Measurements from ENCODE around the gene TCOF1.

TCOF1 gene

DNA sequence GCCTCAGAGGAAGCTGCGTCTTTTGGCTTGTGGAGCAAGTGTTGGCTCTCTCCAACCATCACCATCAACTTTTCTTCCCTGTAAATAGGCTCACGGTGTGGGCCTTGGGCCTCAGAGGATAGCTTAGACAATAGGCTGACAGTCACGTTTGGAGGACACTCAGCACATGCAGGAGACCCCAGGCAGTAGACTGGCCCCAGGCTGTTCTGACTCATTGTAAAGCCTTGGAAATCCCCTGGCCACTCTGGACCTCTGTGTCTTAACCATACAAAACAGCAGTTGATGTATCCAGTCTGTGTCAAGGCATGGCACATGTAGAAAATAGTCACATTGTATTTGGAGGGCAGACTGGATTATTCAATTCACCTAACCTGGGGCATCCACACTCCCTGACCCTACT lies 36.6 kb downstream of the TCOF1 start:
- no peak for DNase-seq

DNA sequence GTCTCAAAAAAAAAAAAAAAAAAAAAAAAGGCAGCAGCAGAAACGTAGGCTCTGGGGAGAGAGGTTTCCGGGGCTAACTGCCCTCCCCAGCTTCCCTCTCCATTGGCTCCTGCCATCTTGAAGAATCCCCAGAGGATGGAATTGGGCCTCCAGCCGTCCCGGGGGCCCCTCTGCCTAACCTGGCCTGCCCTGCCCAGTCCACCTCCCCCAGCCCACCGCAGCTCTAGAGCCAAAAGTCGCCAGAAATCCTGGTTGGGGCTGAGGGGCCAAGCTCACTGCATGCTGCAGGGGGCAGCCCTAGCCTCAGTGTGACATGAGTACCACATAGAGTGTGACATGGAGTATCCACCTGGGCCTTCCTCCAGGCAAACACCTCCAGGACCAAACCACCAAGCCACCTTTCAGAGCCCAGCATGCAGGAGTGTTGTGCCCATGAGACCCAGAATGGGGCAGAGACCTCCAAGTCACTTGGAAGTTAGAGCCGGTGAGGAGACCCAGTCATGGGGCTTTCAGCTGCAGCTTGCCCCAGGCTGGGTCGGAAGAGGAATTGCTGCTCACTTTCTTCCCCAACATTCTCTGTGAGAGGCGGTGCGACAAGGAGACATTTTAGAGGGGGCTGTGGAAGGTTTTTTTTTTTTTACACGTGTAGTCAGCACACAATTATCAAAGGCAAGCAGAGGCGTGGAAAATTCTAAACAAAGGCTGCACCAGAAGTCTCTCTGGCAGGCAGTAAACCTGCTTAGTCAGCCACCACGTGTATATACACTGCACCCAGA lies 37.6 kb downstream of the TCOF1 start:
- DNase-seq: no peak

DNA sequence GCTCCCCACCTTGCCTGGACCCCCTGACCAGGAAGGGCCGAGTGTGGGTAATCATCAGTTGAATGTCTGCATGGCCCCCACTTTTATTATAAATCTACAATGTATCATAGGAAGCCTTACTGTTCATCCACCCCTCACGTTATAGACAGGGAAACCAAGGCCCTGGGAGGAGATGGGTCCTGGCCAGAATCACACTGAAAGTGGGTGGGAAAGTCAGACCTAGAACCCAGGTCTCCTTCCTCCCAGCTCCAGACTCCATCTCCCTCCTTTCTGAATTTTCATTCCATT lies 38.1 kb downstream of the TCOF1 start:
- no peak for DNase-seq

DNA sequence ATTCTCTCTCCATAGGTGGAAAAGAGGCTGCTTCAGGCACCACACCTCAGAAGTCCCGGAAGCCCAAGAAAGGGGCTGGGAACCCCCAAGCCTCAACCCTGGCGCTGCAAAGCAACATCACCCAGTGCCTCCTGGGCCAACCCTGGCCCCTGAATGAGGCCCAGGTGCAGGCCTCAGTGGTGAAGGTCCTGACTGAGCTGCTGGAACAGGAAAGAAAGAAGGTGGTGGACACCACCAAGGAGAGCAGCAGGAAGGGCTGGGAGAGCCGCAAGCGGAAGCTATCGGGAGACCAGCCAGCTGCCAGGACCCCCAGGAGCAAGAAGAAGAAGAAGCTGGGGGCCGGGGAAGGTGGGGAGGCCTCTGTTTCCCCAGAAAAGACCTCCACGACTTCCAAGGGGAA lies 38.8 kb downstream of the TCOF1 start:
- DNase-seq: no peak

DNA sequence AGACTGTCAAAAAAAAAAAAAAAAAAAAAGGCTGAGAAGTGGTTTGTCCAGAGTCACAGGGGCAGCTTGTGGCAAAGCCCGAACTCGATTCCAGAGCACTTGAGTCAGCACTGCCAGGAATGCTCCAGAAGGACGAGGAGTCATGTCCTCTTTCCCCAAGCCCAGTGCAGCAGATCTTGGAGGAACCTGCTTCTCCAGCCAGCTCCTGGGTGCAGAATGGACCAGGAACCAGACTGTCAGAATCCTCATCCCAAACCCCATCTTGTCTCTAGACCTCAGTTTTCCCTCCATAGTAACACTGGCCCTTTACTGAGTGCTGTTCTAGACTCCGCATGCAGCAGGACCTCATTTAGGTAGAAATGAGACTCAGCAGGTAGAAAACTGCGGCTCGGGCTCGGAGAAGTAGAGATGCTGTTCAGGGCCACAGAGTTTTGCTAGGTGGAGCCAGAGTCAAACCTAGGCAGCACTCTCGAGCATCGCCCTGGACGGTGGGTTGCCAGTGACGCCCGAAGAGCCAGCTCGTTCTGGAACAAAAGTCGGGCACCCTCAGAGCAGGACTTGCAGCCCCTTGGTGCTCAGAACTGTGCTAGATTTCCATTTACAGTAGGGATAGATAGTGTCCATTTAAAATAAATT lies 39.8 kb downstream of the TCOF1 start:
- no peak for DNase-seq

DNA sequence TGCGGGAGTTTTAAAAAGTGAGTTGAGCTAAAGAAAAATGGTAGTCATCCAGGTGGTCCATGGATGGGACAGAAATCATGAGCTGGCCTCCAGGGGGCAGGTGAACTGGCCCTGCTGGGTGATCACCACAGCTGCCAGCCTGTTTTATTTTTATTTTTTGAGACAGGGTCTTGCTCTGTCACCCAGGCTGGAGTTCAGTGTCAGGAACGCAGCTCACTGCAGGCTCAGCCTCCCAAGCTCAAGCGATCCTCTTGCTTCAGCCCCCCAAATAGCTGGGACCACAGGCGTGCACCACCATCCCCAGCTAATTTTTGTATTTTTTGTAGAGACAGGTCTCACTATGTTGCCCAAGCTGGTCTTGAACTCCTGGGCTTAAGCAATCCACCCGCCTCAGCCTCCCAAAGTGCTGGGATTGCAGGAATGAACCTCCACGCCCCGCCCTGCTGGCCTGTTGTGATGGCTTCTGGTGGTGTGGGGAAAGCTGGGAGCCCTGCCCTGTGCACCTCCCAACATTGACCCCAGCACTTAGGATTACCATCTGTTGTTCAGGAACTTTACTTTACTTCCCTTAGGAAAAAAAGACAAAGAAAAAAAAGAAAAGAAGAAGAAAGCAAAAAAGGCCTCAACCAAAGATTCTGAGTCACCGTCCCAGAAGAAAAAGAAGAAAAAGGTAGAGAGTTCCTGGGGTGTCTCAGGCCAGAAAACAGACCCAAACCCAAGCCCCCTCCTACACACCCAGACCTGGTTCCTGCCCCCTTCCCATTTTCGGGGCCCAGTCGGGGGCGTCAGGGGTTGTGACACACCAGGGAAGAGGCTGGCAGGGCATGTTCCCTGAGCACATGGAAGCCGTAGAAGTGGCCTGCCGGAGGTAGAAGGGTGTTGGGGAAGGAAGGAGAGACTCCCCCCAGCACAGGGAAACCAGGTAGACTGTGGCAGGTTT lies 40.6 kb downstream of the TCOF1 start:
- DNase-seq: no peak

DNA sequence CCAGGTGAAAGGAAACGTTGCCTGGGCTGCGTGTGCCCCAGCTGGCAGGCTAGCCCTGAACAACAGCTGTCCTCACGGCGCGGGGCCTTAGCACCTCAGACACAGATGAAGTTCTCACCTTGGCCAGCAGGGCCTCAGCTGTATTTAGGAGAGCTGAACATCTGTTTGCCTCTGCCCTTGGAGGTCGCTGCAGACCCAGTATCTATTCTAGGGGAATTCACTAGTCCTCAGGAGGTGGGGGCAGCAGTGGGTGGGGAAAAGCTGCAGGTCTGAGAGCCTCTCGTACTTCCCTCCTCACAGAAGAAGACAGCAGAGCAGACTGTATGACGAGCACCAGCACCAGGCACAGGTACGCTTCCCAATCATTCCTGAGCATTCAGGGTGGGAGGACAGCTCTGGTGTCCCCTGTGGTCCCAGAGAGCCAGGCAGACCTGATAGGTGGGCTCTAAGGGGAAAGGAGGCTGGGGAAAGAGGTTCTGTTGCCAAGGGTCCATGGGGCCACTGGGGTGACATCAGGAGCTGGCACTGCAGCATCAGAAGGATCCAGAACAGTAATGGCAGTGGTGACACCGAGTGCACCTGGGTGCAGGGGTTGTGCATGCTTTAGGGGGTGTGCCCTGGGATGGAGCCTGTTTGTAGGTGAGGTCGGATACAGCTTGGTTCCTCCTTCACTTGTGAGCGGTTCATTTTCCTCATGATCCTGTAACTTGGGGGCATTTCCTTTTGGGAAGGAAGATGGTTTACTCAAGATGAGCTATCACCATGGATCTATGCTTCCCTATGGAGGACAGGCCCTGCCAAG lies 41.4 kb downstream of the TCOF1 start:
- DNase-seq: peak; percentile 40 to 41

DNA sequence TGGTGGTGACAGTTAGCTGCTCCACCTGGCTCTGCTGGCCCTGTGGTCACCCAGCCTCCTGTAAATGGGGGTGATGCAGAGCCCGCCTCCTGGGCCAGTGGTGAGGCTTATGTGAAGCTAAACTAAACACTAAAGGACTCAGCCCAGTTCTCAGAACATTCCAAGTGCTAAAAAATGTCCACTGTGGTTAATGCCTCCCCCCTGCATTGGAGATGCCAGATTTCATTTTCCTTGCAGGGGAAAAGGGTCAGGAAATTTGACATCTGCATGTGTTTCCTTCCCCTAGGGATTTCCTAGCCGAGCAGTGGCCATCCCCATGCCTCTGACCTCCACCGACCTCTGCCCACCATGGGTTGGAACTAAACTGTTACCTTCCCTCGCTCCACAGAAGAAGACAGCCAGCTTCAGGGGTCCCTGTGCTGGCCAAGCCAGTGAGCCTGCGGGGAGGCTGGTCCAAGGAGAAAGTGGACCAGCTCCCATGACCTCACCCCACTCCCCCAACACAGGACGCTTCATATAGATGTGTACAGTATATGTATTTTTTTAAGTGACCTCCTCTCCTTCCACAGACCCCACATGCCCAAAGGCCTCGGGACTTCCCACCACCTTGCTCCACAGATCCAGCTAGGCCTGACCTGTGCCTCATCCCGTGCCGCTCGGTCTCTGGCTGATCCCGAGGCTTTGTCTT lies 42.2 kb downstream of the TCOF1 start:
- no peak for DNase-seq

DNA sequence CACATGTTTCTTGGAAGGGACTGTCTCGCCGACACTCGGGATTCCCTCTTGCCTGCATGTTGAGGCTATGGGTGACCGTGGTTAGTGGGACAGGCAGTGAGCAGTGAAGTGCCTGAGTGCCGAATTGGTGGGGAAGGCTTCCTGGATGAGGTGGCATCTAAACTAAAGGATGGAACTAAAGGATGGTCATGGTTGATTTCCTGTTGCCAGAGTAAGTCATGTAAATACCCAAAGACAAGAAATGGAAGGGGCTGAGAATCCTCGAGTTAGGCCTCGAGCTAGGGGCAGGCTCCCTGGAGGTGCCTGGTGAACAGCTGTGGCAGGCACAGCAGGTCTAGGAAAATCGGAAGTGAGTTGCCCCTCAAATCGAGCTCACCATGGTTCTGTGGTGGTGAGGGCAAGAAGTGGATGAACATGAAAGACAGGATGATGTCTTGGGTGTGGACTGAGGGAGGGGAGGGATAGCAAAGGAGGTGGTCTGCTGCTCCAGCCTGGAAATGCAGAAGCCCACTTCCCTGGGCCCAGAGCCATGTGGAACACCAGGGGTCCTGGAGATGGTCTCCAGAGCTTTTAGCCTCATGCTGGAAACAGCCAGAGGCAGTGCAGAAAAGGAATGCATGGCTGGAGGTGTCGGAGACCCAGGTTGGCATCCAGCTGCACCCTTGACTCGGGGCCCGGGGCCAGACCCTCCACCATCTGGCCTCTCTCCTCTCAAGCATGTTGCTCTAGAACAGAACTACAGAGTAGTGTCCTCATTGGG lies 43.0 kb downstream of the TCOF1 start:
- no peak for DNase-seq

DNA sequence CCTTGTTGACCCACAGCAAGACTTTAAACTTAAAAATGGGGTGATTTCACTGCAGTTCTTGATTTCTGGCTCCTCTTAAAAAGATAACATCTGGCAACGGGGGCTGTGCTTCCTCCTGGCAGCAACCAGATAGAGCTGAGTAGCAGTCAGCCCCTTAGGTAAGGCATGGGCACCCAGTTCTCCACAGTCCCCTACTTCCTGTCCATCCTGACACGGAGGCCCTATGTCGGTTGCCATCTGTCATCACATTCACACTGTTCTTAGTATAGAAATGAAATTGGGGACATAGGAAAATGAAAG lies 43.5 kb downstream of the TCOF1 start:
- no peak for DNase-seq

DNA sequence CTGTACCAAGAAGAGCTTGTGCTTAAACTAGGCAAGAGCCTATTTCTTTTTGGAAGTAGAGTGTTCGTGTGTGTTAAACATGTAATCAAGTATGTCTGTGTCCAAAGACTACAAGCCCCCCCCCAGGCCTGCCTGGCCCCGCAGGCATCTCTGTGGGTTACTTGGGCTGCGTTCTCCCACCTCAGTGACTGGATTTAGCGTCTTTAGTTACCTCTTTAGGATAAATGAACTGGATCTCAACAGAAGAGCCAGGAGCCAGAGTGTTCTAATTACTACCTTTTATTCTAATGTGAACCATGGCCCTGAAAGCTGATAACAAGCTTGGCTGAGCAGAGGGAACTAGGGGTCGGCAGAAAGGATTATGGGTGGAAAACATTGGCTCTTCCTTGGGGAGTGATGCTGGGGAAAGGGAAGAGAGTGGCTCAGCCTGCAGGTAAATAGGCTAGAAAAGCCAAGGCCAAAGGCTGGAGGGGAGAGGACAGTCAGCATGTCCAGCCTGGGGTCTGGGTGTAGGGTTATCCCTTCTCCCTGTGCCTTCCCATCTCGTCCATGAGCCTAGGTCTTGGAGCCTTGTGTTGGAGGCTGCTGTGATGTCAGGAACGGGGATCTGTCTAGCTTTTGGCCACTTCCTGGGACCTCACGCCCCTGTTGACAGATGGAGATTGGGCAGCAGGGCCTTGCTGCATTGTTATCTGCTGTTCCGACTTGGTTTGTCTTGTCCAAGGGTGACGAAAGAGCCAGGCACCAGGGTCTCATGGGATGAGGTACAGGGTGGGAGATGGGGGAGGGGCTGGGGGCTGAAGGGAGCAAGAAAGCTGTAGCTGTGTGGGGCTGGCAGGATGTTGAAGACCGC lies 44.1 kb downstream of the TCOF1 start:
- no peak for DNase-seq

DNA sequence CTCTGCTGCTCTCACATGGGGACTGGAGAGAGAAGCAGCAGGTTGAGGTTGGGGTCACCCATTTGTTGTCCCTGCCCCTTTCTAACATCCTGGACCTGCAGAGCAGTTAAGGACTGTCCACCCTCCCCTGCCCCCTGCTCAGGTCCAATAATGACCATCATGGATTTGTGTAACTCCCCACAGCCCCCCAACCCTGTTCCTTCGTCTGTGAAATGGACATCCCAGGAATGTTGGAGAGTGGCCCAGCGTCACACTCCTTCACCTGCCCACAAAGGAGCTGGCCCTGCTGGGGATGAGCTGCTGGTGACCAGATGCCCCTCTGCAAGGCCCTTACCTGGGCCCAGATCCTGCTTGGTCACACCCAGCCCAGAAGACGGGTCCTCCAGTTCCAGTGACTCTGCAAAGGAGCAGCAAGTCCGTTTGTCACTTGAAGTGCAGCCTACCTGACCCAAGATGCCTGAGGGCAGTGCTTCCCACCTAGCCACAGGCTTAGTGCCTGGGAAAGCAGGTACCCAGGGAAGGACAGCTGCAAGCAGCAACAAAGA lies 44.8 kb downstream of the TCOF1 start:
- no peak for DNase-seq

DNA sequence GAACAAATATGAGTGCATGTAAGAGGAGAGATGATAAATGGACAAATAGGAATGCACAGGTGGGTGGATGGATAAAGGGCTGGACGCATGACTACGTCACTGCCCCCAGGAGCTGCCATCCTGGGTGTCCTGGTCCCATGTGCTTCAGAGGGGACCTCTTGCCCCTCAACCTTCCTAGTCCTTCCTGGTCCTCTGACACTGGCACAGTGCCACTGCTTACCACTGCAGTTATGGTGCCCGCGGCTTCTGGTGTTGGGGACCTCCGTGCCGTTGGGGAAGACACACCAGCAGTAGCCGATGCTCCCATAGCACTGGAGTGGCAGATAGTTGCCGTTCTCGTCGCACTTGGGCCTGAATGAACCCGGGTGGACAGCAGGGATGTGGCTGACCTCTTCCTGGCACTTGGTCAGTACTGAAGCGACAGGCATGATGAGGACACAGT lies 45.4 kb downstream of the TCOF1 start:
- no peak for DNase-seq

DNA sequence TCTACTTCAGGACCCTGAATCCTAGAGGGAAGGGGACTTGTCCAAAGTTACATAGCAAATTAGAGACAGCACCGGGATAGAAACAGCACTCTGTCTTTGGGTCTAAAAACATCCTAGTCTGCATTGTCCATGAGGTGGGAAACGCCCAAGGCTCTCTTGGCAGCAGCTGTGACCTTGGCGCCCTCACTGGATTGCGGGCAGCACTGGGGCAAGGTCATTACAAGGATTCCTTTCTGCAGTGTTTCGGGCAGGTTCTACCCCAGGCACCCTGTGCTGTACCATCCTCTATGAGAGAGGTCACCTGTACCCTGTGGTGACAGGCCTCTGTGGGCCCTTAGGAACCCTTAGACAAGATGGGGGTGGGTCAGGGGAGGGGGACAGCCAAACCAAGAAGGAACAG lies 46.6 kb downstream of the TCOF1 start:
- no peak for DNase-seq

DNA sequence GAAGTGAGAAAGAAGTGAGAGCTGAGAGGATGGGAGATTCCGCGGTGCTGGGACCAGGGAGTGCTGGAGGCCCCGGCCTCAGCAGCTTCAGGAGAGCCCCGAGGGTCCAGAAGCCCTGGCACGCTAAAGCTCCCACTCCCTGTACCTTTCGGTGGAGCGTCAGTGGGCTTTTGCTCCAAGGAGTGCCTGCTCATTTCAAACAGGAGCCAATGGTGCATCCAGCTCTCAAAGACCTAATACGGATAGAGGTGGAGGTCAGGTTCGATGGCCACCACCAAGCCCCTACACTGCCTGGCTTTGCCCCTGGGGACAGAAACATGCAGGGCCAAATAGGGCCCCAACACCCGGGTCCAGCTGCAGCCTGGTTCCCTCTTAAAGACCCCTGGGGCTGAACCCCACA lies 47.0 kb downstream of the TCOF1 start:
- DNase-seq: no peak

DNA sequence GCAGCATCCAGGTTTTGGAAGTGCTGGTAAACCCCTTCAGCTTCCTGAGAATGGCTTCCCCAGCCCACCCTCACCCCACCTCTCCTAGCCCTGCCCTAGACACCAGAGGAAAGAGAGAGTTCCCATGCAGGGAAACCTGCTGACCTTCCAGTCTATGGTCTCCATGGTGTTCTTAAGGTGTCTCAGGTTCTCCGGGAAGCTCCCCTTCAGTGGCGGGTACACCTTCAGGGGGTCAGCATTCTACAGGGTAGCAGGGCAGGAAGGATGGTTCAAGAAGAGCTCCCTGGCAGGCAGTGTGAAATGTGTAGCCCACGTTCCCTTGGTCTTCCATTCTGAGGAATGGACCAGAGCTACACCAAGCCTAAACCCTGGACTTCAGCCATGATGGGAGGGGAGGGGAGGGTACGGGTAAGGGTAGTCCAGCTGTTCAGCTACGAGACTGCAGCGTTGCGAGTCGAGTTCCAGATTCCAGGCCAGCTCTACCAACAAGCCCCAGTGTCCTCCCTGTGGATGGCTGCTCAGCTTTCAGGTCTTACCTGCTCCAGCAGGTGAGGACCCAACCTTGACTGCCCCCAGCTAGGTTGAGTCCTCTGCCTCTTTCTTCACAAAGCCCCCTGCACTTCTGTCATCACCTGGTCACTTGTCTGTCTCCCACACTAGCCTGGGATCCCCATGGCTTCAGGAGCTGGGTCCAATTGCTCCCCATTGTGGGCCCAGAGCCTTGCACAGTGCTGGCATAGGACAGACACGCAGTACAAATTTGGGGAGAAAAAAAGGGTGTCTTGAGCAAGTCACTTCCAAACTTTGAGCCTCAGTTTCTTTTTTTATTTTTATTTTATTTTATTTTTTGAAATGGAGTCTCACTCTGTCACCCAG lies 47.7 kb downstream of the TCOF1 start:
- DNase-seq: no peak

DNA sequence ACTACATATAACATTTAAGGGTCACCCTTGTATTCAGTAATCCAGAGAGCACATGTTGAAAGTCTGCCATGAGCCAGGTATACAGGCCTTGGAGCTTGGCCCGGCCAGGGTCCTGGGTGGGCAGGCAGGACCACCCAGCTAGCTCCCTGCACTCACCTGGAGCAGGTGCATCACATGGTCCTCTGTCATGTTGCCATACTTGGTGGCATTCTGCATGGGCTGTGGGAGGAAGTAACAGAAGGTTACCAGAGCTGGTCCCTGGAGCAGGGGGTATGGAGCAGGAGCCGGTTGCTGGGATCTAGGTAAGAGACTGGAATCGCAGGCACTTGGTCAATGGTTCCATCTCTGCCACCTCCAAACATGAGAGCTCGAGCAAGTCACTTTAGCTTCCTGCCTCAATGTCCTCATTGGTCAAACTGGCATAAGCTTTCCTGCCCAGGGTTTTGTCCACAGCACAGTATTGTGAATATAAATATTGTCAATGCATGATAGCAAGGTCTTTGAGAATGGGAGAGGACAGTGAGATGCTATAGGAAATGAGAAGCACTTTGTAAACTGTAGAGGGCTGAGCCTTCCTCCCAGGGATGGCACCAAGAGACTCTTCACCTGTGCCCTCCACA lies 48.7 kb downstream of the TCOF1 start:
- no peak for DNase-seq

DNA sequence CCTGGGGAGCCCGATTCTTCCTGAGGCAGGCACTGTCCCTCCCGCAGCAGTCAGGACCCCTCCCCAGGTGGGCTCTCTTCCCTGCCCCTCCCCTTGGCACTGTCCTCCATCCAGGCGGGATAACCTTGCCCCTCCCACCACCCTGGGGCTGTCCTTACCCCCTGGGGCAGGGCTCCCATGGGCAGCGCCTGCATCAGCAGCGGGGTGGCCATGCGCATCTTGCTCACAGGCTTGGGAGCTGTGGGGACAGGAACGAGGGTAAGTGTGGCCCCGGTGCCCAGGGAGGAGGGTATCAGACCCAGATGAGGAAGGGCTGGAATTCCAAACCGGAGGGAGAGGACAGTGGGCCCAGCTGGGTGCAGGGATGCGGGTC lies 49.2 kb downstream of the TCOF1 start:
- DNase-seq: no peak

All from inflammatory macrophage (primary cell).